Stimulated activated CD8-positive, alpha-beta memory T cell treated with anti-CD3 and anti-CD28 coated beads, Interleukin-4, amount 100 ng/mL, for 1 hour (primary cell): Measurements from ENCODE around the gene TNFRSF8.
A peak's percentile ranks its signal among the peaks of the same experiment; 100 is the strongest.

Experiments
- DNase-seq, 2 donors: peaks; one replicate each; pipeline ENCODE4 v3.0.0-alpha.2; 2020; ENCODE audit warnings: low read depth in 2 of 2, low spot score in 1 of 2

The TNFRSF8 gene

GRCh38 chr1:12113433-12114339 is 50.6 kb downstream of the TNFRSF8 start:
- no peak for DNase-seq

- DNase-seq = no peak
Measured at GRCh38 chr1:12114340-12114683, 51.2 kb downstream of the TNFRSF8 start.

- no peak for DNase-seq
Measured at GRCh38 chr1:12114916-12115315, 51.8 kb downstream of the TNFRSF8 start.

- DNase-seq = no peak
Measured at GRCh38 chr1:12121212-12122003, 58.3 kb downstream of the TNFRSF8 start.

DNA sequence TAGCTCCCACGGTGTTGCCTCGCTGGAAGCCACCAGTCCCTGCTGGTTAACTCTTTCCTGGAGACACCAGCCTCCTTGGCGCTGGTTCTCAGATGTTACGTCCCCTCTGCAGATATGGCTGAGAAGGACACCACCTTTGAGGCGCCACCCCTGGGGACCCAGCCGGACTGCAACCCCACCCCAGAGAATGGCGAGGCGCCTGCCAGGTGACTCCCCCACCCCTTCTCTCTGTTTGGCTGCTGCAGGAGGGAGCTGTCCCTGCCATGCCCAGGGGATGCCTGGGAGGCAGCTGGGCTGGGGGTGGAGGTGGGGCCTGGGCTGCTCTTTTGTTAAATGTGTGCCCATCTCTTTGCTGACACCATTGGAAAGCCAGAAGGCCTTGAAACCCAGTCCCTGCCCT is 60.1 kb downstream of the TNFRSF8 start:
- no peak for DNase-seq

GRCh38 chr1:12124693-12125421 is 61.8 kb downstream of the TNFRSF8 start:
- DNase-seq = peak; percentile 50 to 65

DNA sequence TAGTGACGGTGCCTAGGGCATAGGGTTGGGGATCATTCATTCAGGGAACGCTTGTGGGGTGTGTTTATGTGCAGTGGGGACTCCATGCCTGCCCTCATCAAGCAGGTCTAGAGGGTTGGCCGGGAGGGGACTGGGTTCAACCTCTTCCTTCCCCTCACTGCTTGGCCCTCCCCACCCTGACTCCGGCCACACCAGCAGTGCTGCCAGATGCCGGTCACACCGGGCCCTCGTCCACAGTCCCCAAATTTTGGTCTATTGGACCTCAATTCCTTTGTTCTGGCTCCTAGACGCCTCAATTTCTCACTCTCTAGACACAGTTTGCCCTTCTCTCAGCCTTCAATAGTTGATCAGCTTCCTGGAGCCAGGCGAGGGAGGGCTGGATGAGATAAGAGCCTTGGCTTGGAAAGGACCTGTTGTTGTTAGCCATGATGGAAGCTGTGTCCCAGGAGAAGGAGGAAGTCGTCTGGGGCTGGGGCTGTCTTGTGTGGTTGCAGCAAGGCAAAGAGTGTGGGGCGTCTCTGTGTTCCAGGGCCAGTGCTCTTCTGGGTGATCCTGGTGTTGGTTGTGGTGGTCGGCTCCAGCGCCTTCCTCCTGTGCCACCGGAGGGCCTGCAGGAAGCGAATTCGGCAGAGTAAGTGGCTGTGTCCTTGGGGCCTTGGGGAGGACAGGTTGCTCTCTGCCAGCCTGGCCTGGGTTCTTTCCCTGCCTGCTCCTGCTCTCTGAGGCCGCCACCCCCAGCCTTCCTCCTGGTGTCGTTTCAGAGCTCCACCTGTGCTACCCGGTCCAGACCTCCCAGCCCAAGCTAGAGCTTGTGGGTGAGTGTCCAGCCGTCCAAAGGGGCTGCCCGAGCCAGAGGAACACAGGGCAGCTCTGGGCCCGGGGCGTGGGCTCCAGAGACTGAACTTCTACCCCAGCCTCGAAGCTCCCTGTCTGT is 62.6 kb downstream of the TNFRSF8 start:
- no peak for DNase-seq

GRCh38 chr1:12126781-12127180 is 63.7 kb downstream of the TNFRSF8 start:
- no peak for DNase-seq

DNA sequence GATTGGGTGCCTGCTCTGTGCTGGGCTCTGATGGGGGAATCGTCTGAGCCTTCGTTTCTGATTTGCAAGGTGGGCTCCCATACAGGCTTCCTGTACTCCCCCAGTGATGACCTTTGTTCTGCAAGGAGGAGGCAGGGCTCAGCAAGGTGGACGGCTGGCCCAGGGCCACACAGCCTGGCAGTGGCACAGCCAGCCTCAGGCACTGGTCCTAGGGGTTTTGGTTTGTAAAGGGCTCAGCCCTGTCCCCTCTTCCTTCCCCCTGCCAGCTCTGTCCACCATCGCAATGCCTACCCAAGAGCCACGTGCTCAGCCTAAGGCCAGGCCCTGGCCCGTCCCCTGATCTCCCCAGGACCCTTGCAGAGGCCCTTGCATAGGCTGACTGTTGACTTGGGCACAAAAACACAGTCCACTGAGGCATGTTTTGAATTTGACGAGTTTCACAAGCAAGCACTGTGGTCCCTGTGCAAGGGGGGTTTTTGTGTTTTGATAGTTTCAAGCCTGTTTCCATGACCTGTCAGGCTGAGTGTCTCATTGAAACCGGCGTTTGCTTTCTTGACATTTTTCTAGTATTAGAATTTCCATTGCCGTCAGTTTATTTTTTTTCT is 64.2 kb downstream of the TNFRSF8 start:
- DNase-seq = no peak

- DNase-seq = no peak
Measured at GRCh38 chr1:12128120-12128519, 65.0 kb downstream of the TNFRSF8 start.

- DNase-seq = no peak
Measured at GRCh38 chr1:12129624-12130023, 66.5 kb downstream of the TNFRSF8 start.

GRCh38 chr1:12130466-12131130 is 67.5 kb downstream of the TNFRSF8 start:
- no peak for DNase-seq

GRCh38 chr1:12132078-12132477 is 69.0 kb downstream of the TNFRSF8 start:
- no peak for DNase-seq

DNA sequence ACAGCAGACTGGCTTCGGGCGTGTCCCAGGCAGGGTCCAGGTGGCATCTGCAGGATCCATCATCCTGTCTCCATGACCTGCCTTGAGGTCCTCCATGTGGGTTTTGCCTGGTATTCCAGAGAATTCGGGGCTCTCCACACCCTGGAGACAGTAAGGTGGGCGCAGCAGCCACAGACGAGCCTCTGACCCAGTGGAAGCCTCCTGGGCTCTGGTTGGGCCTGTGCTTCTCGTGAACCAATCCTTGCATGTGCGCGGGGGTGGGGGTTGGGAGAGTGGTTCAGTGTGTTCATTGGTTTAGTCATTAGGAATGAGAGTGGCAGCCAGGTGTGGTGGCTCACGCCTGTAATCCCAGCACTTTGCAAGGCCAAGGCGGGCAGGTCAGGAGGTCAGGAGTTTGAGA is 71.6 kb downstream of the TNFRSF8 start:
- no peak for DNase-seq

DNA sequence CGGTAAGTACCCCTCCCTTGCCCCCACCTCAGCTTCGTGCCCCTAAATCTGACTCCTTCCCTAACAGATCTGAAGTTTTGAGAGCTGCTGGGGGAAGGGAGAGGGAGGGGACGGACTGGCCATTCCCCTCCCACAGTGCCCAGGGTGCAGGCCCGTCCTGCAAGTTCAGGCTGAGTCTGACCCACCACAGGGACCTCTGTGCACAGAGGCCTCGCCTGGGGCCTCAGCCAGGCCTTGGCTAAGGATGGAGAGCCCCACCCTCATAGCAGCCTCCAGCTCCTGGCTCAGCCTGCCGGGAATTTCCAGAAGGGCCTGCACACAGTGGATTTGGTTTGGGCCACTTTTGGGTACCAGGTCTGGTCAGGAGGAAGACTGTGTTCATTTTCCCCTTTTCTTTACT is 72.5 kb downstream of the TNFRSF8 start:
- no peak for DNase-seq

GRCh38 chr1:12136916-12137610 is 74.0 kb downstream of the TNFRSF8 start:
- DNase-seq = no peak

DNA sequence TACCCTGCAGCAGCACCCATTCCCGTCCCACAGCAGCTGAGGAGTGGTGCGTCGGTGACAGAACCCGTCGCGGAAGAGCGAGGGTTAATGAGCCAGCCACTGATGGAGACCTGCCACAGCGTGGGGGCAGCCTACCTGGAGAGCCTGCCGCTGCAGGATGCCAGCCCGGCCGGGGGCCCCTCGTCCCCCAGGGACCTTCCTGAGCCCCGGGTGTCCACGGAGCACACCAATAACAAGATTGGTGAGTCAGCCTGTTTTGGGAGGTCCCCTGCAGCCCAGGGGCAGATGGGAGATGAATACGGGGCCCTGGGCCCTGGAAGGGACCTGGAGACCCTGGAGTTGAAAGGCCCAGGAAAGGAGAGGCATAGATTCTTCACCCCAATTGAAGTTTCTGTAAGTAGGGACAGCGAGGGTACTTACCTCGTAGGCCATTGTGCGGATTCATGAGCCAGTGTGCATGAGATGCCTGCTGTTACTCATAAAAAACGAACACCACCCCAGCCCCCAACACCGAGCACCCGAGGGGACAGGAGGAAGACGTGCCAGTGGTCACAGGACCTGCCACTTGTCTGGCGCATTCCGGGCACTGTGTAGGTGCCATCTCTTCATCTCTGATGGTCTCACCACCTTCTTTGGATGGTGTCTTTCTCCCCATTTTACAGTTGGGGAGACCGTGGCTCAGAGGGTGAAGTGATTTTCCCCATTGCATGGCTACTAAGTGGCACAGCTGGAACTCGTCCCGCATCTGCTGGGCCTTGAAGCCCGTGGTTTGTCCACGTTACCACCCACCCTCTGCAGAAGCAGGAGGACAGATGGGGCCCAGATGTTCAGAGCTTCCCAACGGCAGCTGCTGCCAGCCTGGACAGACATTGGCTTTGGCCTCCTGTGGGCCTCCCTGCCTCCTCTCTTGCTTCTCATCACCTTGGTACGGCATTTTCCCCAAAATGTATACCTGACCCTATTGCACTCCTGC is 75.4 kb downstream of the TNFRSF8 start:
- no peak for DNase-seq

GRCh38 chr1:12140016-12140415 is 76.9 kb downstream of the TNFRSF8 start:
- DNase-seq = no peak
